ENCODE measurements around the gene CPM.

DNA sequence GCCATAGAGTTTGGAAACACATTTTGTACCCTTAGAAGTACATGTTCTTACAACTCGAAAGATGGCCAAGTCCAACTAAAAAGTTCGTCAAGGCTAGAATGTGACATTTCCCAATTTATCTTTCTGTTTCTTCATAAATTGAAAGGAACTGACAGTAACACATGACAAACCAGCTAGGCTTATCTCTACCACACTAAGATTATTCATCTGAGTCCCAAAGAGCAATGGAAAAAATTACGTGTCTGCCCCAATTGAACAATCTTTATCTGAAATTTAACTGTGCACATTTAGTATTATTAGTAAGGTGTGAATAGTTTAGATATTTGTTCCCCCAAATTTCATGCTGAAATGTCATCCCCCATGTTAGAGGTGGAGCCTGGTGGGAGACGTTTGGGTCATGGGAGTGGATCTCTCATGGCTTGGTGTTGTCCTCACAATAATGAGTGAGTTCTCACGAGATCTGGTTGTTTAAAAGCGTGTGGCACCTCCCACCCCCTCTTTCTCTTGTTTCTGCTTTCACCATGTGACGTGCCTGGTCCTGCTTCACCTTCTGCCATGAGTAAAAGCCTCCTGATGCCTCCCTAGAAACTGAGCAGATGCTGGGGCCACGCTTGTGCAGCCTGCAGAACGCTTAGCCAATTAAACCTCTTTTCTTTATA lies 13.3 kb downstream of the CPM start:
- TF ChIP-seq POLR2AphosphoS5 (IDR thresholded peaks at IDR 0.05) (no peak), POLR2A (IDR thresholded peaks at IDR 0.05; ENCODE audit: low read depth) (no peak)
- TF ChIP-seq, protein P1, sequence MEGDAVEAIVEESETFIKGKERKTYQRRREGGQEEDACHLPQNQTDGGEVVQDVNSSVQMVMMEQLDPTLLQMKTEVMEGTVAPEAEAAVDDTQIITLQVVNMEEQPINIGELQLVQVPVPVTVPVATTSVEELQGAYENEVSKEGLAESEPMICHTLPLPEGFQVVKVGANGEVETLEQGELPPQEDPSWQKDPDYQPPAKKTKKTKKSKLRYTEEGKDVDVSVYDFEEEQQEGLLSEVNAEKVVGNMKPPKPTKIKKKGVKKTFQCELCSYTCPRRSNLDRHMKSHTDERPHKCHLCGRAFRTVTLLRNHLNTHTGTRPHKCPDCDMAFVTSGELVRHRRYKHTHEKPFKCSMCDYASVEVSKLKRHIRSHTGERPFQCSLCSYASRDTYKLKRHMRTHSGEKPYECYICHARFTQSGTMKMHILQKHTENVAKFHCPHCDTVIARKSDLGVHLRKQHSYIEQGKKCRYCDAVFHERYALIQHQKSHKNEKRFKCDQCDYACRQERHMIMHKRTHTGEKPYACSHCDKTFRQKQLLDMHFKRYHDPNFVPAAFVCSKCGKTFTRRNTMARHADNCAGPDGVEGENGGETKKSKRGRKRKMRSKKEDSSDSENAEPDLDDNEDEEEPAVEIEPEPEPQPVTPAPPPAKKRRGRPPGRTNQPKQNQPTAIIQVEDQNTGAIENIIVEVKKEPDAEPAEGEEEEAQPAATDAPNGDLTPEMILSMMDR (IDR thresholded peaks at IDR 0.05): no peak
